ENCODE data around the gene COPZ1.

GRCh38 chr12:54338698-54339296, 13.9 kb downstream of the COPZ1 start:
- TF ChIP-seq, protein P1, sequence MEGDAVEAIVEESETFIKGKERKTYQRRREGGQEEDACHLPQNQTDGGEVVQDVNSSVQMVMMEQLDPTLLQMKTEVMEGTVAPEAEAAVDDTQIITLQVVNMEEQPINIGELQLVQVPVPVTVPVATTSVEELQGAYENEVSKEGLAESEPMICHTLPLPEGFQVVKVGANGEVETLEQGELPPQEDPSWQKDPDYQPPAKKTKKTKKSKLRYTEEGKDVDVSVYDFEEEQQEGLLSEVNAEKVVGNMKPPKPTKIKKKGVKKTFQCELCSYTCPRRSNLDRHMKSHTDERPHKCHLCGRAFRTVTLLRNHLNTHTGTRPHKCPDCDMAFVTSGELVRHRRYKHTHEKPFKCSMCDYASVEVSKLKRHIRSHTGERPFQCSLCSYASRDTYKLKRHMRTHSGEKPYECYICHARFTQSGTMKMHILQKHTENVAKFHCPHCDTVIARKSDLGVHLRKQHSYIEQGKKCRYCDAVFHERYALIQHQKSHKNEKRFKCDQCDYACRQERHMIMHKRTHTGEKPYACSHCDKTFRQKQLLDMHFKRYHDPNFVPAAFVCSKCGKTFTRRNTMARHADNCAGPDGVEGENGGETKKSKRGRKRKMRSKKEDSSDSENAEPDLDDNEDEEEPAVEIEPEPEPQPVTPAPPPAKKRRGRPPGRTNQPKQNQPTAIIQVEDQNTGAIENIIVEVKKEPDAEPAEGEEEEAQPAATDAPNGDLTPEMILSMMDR (IDR thresholded peaks at IDR 0.05): no peak
- no peak for TF ChIP-seq POLR2A (IDR thresholded peaks at IDR 0.05)

Measured in prostate gland (tissue), 2 donors.